Measurements from ENCODE around the gene TECPR1. TPM values are rescaled to one million over a fixed set of nuclear protein-coding genes. Genes with fewer than 3 reads are reported as not detected.

Gene TECPR1
- total and polyA plus RNA-seq, 2 experiments from 2014 or later: 8.2 to 27.8 TPM

- Histone ChIP-seq H3K27ac (peak overlapping the region; percentile 10; the same call in 1 of the 2 replicates), H3K9me3 (ENCODE audit: low read depth) (no peaks in the 10 kb centered on the region), H3F3A (ENCODE audit: insufficient read depth) (peaks cover 4% of the 10 kb centered on the region; the same call in 1 of the 2 replicates), H3K4me2 (ENCODE audit: unreplicated experiment) (no peak overlapping the region), H3K27me3 (replicated peaks; ENCODE audit: insufficient read depth) (no peaks in the 10 kb centered on the region), H3K79me2 (ENCODE audit: insufficient read depth) (peaks cover 100% of the 10 kb centered on the region), H3K36me3 (ENCODE audit: low read depth) (peaks cover 22% of the 10 kb centered on the region), H2AFZ (no peak overlapping the region), H3K9me2 (ENCODE audit: insufficient read depth) (no peaks in the 10 kb centered on the region), H3K4me1 (ENCODE audit: insufficient read depth) (peaks cover 28% of the 10 kb centered on the region), H3K9ac (no peak overlapping the region), H3K4me3 (no peak overlapping the region), H4K20me1 (ENCODE audit: insufficient read depth) (0 out of 2 replicates have a peak, but pooled peaks cover 2% of the 10 kb centered on the region)
- TF ChIP-seq EZH2 (IDR thresholded peaks at IDR 0.05; ENCODE audit: insufficient read depth, poor library complexity, severe bottlenecking): no peak
- no peak for TF ChIP-seq EZH2phosphoT487 (IDR thresholded peaks at IDR 0.05; ENCODE audit: insufficient read depth, low read depth)
- DNase-seq: peak; percentile 7
- whole genome bisulfite sequencing, 2 experiments (ENCODE audit: low coverage in 1 of 2, low lambda C conversion rate in 2 of 2, missing lambda C conversion rate in 2 of 2): 83 to 88% methylated on average over 12 of the region's 12 CpGs
- in situ Hi-C loops (cut with MboI): loop anchor here (25.0 kb wide), 1 partner anchor 449 kb away; no protein-coding TSS in a partner anchor
Measured at GRCh38 chr7:98288064-98288823, 36.2 kb upstream of the TECPR1 start.

- in situ Hi-C loops (cut with MboI): loop anchor here (25.0 kb wide), 1 partner anchor 450 kb away; no protein-coding TSS in a partner anchor
Measured at GRCh38 chr7:98287486-98287959, 35.5 kb upstream of the TECPR1 start.

GRCh38 chr7:98286701-98287485, 34.9 kb upstream of the TECPR1 start:
- Histone ChIP-seq H4K20me1 (ENCODE audit: insufficient read depth) (0 out of 2 replicates have a peak, but pooled peaks cover 2% of the 10 kb centered on the region), H3K79me2 (ENCODE audit: insufficient read depth) (peaks cover 99% of the 10 kb centered on the region), H3K4me3 (peak overlapping the region; percentile 86), H3K27ac (peak overlapping the region; percentile 89), H3K9me2 (ENCODE audit: insufficient read depth) (no peaks in the 10 kb centered on the region), H3F3A (ENCODE audit: insufficient read depth) (peaks cover 14% of the 10 kb centered on the region), H3K4me2 (ENCODE audit: unreplicated experiment) (peak overlapping the region; percentile 98), H3K36me3 (ENCODE audit: low read depth) (peaks cover 8% of the 10 kb centered on the region; the same call in 1 of the 2 replicates), H3K4me1 (ENCODE audit: insufficient read depth) (peaks cover 28% of the 10 kb centered on the region), H3K9ac (peak overlapping the region; percentile 95), H3K9me3 (ENCODE audit: low read depth) (no peaks in the 10 kb centered on the region), H2AFZ (no peak overlapping the region), H3K27me3 (replicated peaks; ENCODE audit: insufficient read depth) (no peaks in the 10 kb centered on the region)
- WGBS, 2 experiments (ENCODE audit: low coverage in 1 of 2, low lambda C conversion rate in 2 of 2, missing lambda C conversion rate in 2 of 2): 46 to 47% methylated on average over 19 to 21 of the region's 21 CpGs
- peak; percentile 51 for DNase-seq
- in situ Hi-C loops (cut with MboI): loop anchor here (25.0 kb wide), 1 partner anchor 450 kb away; no protein-coding TSS in a partner anchor
- TF ChIP-seq EZH2 (IDR thresholded peaks at IDR 0.05; ENCODE audit: insufficient read depth, poor library complexity, severe bottlenecking) (no peak), EZH2phosphoT487 (IDR thresholded peaks at IDR 0.05; ENCODE audit: insufficient read depth, low read depth) (no peak)

More at GRCh38 chr7:98287486-98287959, 35.5 kb upstream of the TECPR1 start:
- Histone ChIP-seq H3F3A (ENCODE audit: insufficient read depth) (peaks cover 10% of the 10 kb centered on the region), H3K79me2 (ENCODE audit: insufficient read depth) (peaks cover 99% of the 10 kb centered on the region), H3K4me2 (ENCODE audit: unreplicated experiment) (no peak overlapping the region), H4K20me1 (ENCODE audit: insufficient read depth) (0 out of 2 replicates have a peak, but pooled peaks cover 2% of the 10 kb centered on the region), H3K9ac (peak overlapping the region; percentile 95), H3K4me3 (no peak overlapping the region), H3K36me3 (ENCODE audit: low read depth) (peaks cover 15% of the 10 kb centered on the region), H2AFZ (no peak overlapping the region), H3K9me2 (ENCODE audit: insufficient read depth) (no peaks in the 10 kb centered on the region), H3K27ac (peak overlapping the region; percentile 89), H3K9me3 (ENCODE audit: low read depth) (no peaks in the 10 kb centered on the region), H3K27me3 (replicated peaks; ENCODE audit: insufficient read depth) (no peaks in the 10 kb centered on the region), H3K4me1 (ENCODE audit: insufficient read depth) (peaks cover 28% of the 10 kb centered on the region)
- TF ChIP-seq EZH2 (IDR thresholded peaks at IDR 0.05; ENCODE audit: insufficient read depth, poor library complexity, severe bottlenecking): no peak
- TF ChIP-seq EZH2phosphoT487 (IDR thresholded peaks at IDR 0.05; ENCODE audit: insufficient read depth, low read depth): no peak
- WGBS, 2 experiments (ENCODE audit: low coverage in 1 of 2, low lambda C conversion rate in 2 of 2, missing lambda C conversion rate in 2 of 2): 87 to 89% methylated on average over 11 to 13 of the region's 14 CpGs
- DNase-seq: no peak

GRCh38 chr7:98286093-98286539, 34.1 kb upstream of the TECPR1 start:
- H3K9me3 ChIP-seq (ENCODE audit: low read depth): no peaks in the 10 kb centered on the region
- DNase-seq: peak; percentile 90
- H4K20me1 ChIP-seq (ENCODE audit: insufficient read depth): 0 out of 2 replicates have a peak, but pooled peaks cover 2% of the 10 kb centered on the region
- in situ Hi-C loops (cut with MboI): loop anchor here (25.0 kb wide), 1 partner anchor 451 kb away; no protein-coding TSS in a partner anchor
- H3K4me2 ChIP-seq (ENCODE audit: unreplicated experiment): peak overlapping the region; percentile 98
- peaks cover 93% of the 10 kb centered on the region for H3K79me2 ChIP-seq (ENCODE audit: insufficient read depth)
- no peak overlapping the region for H2AFZ ChIP-seq
- no peaks in the 10 kb centered on the region for H3K27me3 ChIP-seq (replicated peaks; ENCODE audit: insufficient read depth)
- peak overlapping the region; percentile 95 for H3K9ac ChIP-seq
- no peak for TF ChIP-seq EZH2phosphoT487 (IDR thresholded peaks at IDR 0.05; ENCODE audit: insufficient read depth, low read depth)
- no peak for TF ChIP-seq EZH2 (IDR thresholded peaks at IDR 0.05; ENCODE audit: insufficient read depth, poor library complexity, severe bottlenecking)
- H3K36me3 ChIP-seq (ENCODE audit: low read depth): peaks cover under 1% of the 10 kb centered on the region; the same call in 1 of the 2 replicates
- H3K27ac ChIP-seq: peak overlapping the region; percentile 89
- peaks cover 28% of the 10 kb centered on the region for H3K4me1 ChIP-seq (ENCODE audit: insufficient read depth)
- peak overlapping the region; percentile 86 for H3K4me3 ChIP-seq
- no peaks in the 10 kb centered on the region for H3K9me2 ChIP-seq (ENCODE audit: insufficient read depth)
- WGBS, 2 experiments (ENCODE audit: low coverage in 1 of 2, low lambda C conversion rate in 2 of 2, missing lambda C conversion rate in 2 of 2): 5 to 6% methylated on average over 14 of the region's 14 CpGs
- peaks cover 14% of the 10 kb centered on the region for H3F3A ChIP-seq (ENCODE audit: insufficient read depth)

Data from GM23248 (cell line).